Activated CD8-positive, alpha-beta memory T cell treated with anti-CD3 and anti-CD28 coated beads, Interleukin-2, amount 10 ng/mL, durations not matched to agents 7 days and 5 days (primary cell): ENCODE results near the gene MAD1L1. TPM values are rescaled to one million over a fixed set of nuclear protein-coding genes. Genes with fewer than 3 reads are reported as not detected.

ENCODE experiments used
- ATAC-seq: fragments of 150-1000 bp; cut with Tn5 transposase; one replicate; pipeline ENCODE4 v1.10.0; 2021; ENCODE audit warnings: moderate library complexity
- CTCF ChIA-PET: fragments of 350-600 bp; sonication (Branson Sonifier 250); formaldehyde crosslinking; loops from one replicate; lab custom pipeline; 2021; ENCODE audit warnings: antibody characterized with exemption; lab: Charles Lee
- DNase-seq: peaks from one replicate; pipeline ENCODE4 v3.0.0-alpha.2; 2020
- H3K27ac Mint-ChIP-seq: one replicate; pipeline ENCODE4 v1.8.0; 2021; ENCODE audit warnings: mild to moderate bottlenecking, mixed read lengths
- H3K27me3 Mint-ChIP-seq: one replicate; pipeline ENCODE4 v1.8.0; 2021; ENCODE audit warnings: mixed read lengths
- H3K36me3 Mint-ChIP-seq: one replicate; pipeline ENCODE4 v1.8.0; 2021; ENCODE audit warnings: mild to moderate bottlenecking, mixed read lengths
- H3K4me1 Mint-ChIP-seq: one replicate; pipeline ENCODE4 v1.8.0; 2021; ENCODE audit warnings: mixed read lengths
- H3K4me3 Mint-ChIP-seq: one replicate; pipeline ENCODE4 v1.8.0; 2021; ENCODE audit warnings: mild to moderate bottlenecking, moderate library complexity, mixed read lengths
- H3K9me3 Mint-ChIP-seq: one replicate; pipeline ENCODE4 v1.8.0; 2022; ENCODE audit warnings: low read depth, mixed read lengths
- total RNA-seq, 2 experiments: library from RNA; stranded (reverse); gene quantifications; one replicate each; pipeline ENCODE4 v1.2.3, GENCODE V29; 2021

The MAD1L1 gene
- total RNA-seq, 2 experiments from 2014 or later: 60.0 to 97.7 TPM

- Mint-ChIP-seq H3K36me3 (no peaks in the 10 kb centered on the region), H3K4me1 (peaks cover 23% of the 10 kb centered on the region), H3K4me3 (no peak overlapping the region), H3K27me3 (no peaks in the 10 kb centered on the region), H3K9me3 (no peaks in the 10 kb centered on the region), H3K27ac (no peak overlapping the region)
- ATAC-seq: no peak
- no peak for DNase-seq
- CTCF ChIA-PET: no interaction called here
Observed at GRCh38 chr7:1948301-1948796, 284.4 kb downstream of the MAD1L1 start.

- Mint-ChIP-seq H3K4me1 (peaks cover 29% of the 10 kb centered on the region), H3K36me3 (no peaks in the 10 kb centered on the region), H3K9me3 (no peaks in the 10 kb centered on the region), H3K27me3 (peaks cover under 1% of the 10 kb centered on the region), H3K27ac (no peak overlapping the region), H3K4me3 (no peak overlapping the region)
- DNase-seq (no peak), ATAC-seq (no peak)
- CTCF ChIA-PET: no interaction called here
Observed at GRCh38 chr7:1947586-1948217, 285.0 kb downstream of the MAD1L1 start.

- peaks cover 36% of the 10 kb centered on the region for H3K4me1 Mint-ChIP-seq
- no peak overlapping the region for H3K27ac Mint-ChIP-seq
- no peak overlapping the region for H3K4me3 Mint-ChIP-seq
- ATAC-seq (no peak), DNase-seq (no peak)
- no peaks in the 10 kb centered on the region for H3K9me3 Mint-ChIP-seq
- H3K27me3 Mint-ChIP-seq: peaks cover 5% of the 10 kb centered on the region
- H3K36me3 Mint-ChIP-seq: no peaks in the 10 kb centered on the region
- CTCF ChIA-PET: no interaction called here
Observed at GRCh38 chr7:1946773-1947450, 285.8 kb downstream of the MAD1L1 start.

- H3K36me3 Mint-ChIP-seq: no peaks in the 10 kb centered on the region
- H3K4me1 Mint-ChIP-seq: peaks cover 37% of the 10 kb centered on the region
- ATAC-seq (no peak), DNase-seq (no peak)
- no peak overlapping the region for H3K4me3 Mint-ChIP-seq
- CTCF ChIA-PET: no interaction called here
- H3K9me3 Mint-ChIP-seq: no peaks in the 10 kb centered on the region
- H3K27ac Mint-ChIP-seq: no peak overlapping the region
- peaks cover 5% of the 10 kb centered on the region for H3K27me3 Mint-ChIP-seq
Observed at GRCh38 chr7:1946025-1946772, 286.5 kb downstream of the MAD1L1 start.

- no peaks in the 10 kb centered on the region for H3K36me3 Mint-ChIP-seq
- H3K27ac Mint-ChIP-seq: no peak overlapping the region
- DNase-seq: no peak
- H3K4me1 Mint-ChIP-seq: peaks cover 40% of the 10 kb centered on the region
- H3K4me3 Mint-ChIP-seq: no peak overlapping the region
- peaks cover 5% of the 10 kb centered on the region for H3K27me3 Mint-ChIP-seq
- H3K9me3 Mint-ChIP-seq: no peaks in the 10 kb centered on the region
- ATAC-seq: no peak
- CTCF ChIA-PET: no interaction called here
Observed at GRCh38 chr7:1945558-1945957, 287.2 kb downstream of the MAD1L1 start.

- CTCF ChIA-PET: no interaction called here
Observed at GRCh38 chr7:1944619-1945210, 288.0 kb downstream of the MAD1L1 start.

GRCh38 chr7:1943933-1944618 is 288.7 kb downstream of the MAD1L1 start:
- no peak for ATAC-seq

More at GRCh38 chr7:1944619-1945210, 288.0 kb downstream of the MAD1L1 start:
- Mint-ChIP-seq H3K27ac (no peak overlapping the region), H3K4me3 (no peak overlapping the region), H3K36me3 (no peaks in the 10 kb centered on the region), H3K4me1 (peaks cover 46% of the 10 kb centered on the region), H3K9me3 (no peaks in the 10 kb centered on the region), H3K27me3 (peaks cover 5% of the 10 kb centered on the region)
- DNase-seq (no peak), ATAC-seq (no peak)

GRCh38 chr7:1943326-1943725 is 289.4 kb downstream of the MAD1L1 start:
- H3K4me1 Mint-ChIP-seq: peaks cover 60% of the 10 kb centered on the region
- no peak for DNase-seq
- CTCF ChIA-PET: no interaction called here
- peaks cover 5% of the 10 kb centered on the region for H3K27me3 Mint-ChIP-seq
- no peaks in the 10 kb centered on the region for H3K9me3 Mint-ChIP-seq
- ATAC-seq: no peak
- no peak overlapping the region for H3K27ac Mint-ChIP-seq
- no peak overlapping the region for H3K4me3 Mint-ChIP-seq
- peaks cover under 1% of the 10 kb centered on the region for H3K36me3 Mint-ChIP-seq

More at GRCh38 chr7:1943933-1944618, 288.7 kb downstream of the MAD1L1 start:
- CTCF ChIA-PET: no interaction called here
- Mint-ChIP-seq H3K4me1 (peaks cover 53% of the 10 kb centered on the region), H3K36me3 (no peaks in the 10 kb centered on the region), H3K27me3 (peaks cover 5% of the 10 kb centered on the region), H3K27ac (peak overlapping the region; percentile 61), H3K4me3 (peak overlapping the region; percentile 5), H3K9me3 (no peaks in the 10 kb centered on the region)
- peak; percentile 75 for DNase-seq

GRCh38 chr7:1942941-1943289 is 289.8 kb downstream of the MAD1L1 start:
- H3K36me3 Mint-ChIP-seq: peaks cover 4% of the 10 kb centered on the region
- CTCF ChIA-PET: no interaction called here
- H3K4me3 Mint-ChIP-seq: no peak overlapping the region
- no peaks in the 10 kb centered on the region for H3K9me3 Mint-ChIP-seq
- no peak for DNase-seq
- peaks cover 64% of the 10 kb centered on the region for H3K4me1 Mint-ChIP-seq
- peaks cover 5% of the 10 kb centered on the region for H3K27me3 Mint-ChIP-seq
- no peak overlapping the region for H3K27ac Mint-ChIP-seq
- ATAC-seq: no peak

GRCh38 chr7:1942243-1942940 is 290.4 kb downstream of the MAD1L1 start:
- Mint-ChIP-seq H3K9me3 (no peaks in the 10 kb centered on the region), H3K27me3 (peaks cover 5% of the 10 kb centered on the region), H3K4me1 (peaks cover 64% of the 10 kb centered on the region), H3K27ac (no peak overlapping the region), H3K4me3 (no peak overlapping the region), H3K36me3 (peaks cover 4% of the 10 kb centered on the region)
- CTCF ChIA-PET: no interaction called here
- ATAC-seq (no peak), DNase-seq (no peak)

- peaks cover 64% of the 10 kb centered on the region for H3K4me1 Mint-ChIP-seq
- peak overlapping the region; percentile 24 for H3K27ac Mint-ChIP-seq
- CTCF ChIA-PET: no interaction called here
- no peak for ATAC-seq
- H3K27me3 Mint-ChIP-seq: peaks cover 5% of the 10 kb centered on the region
- no peaks in the 10 kb centered on the region for H3K9me3 Mint-ChIP-seq
- H3K4me3 Mint-ChIP-seq: no peak overlapping the region
- H3K36me3 Mint-ChIP-seq: peaks cover 5% of the 10 kb centered on the region
- no peak for DNase-seq
Observed at GRCh38 chr7:1941464-1942242, 291.1 kb downstream of the MAD1L1 start.

GRCh38 chr7:1940863-1941262 is 291.9 kb downstream of the MAD1L1 start:
- CTCF ChIA-PET: interaction anchor here (1.5 kb wide), 1 partner anchor 97 kb away, joined by 5 read pairs; no protein-coding TSS in a partner anchor
- Mint-ChIP-seq H3K9me3 (no peaks in the 10 kb centered on the region), H3K4me1 (peaks cover 64% of the 10 kb centered on the region), H3K27me3 (peaks cover 5% of the 10 kb centered on the region), H3K27ac (peak overlapping the region; percentile 98), H3K4me3 (peak overlapping the region; percentile 84), H3K36me3 (peaks cover 9% of the 10 kb centered on the region)
- no peak for ATAC-seq
- DNase-seq: no peak
